EH (cell line): ENCODE data around the gene STK17A.

Experiments
- DNase-seq: peaks from one replicate; pipeline ENCODE4 v3.0.0-alpha.2; 2015; ENCODE audit warnings: low read depth

STK17A gene

GRCh38 chr7:43658718-43659548 lies 76.0 kb downstream of the STK17A start:
- DNase-seq = peak; percentile 94

- DNase-seq = no peak
Measured at GRCh38 chr7:43659549-43659896, 76.6 kb downstream of the STK17A start.

- no peak for DNase-seq
Measured at GRCh38 chr7:43660141-43660540, 77.2 kb downstream of the STK17A start.

- DNase-seq = peak; percentile 33
Measured at GRCh38 chr7:43664681-43665080, 81.8 kb downstream of the STK17A start.

- peak; percentile 68 for DNase-seq
Measured at GRCh38 chr7:43666938-43667337, 84.0 kb downstream of the STK17A start.

- DNase-seq = no peak
Measured at GRCh38 chr7:43668035-43668434, 85.1 kb downstream of the STK17A start.

GRCh38 chr7:43669286-43670081 lies 86.6 kb downstream of the STK17A start:
- DNase-seq = no peak

- no peak for DNase-seq
Measured at GRCh38 chr7:43671521-43671920, 88.6 kb downstream of the STK17A start.

- DNase-seq = peak; percentile 85
Measured at GRCh38 chr7:43673243-43673976, 90.5 kb downstream of the STK17A start.

- DNase-seq = peak; percentile 94
Measured at GRCh38 chr7:43674559-43675436, 91.9 kb downstream of the STK17A start.
